ENCODE measurements around the gene TPST1.
"Not testable (repeated sequence)": the region's sequence is repeated elsewhere in the genome, so short reads cannot be mapped to it uniquely, and the experiment has no call there.

TPST1 gene

DNA sequence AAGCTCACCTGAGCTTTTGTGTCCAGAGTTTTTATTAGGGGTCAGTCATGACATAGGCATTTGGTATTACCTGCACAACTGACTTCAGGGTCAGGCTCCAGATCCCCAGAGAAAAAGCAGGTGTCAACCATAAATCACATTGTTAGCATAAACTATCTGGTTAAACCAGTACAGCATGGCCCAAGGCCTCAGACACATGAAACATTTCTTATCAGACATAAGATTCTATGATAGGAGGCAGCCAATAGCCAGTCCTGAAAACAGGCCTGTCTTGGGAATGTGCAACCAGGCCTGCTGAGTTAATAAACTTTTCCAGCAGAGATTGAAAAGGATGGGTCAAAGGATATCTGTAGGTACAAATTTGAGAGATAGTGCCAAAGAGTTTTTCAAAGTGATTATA, 116.1 kb downstream of the TPST1 start:
- Histone ChIP-seq H3K4me2 (ENCODE audit: low read depth, low read length, poor library complexity, severe bottlenecking) (no peak overlapping the region), H3K4me1 (ENCODE audit: insufficient read depth, low read length, poor library complexity, severe bottlenecking) (no peaks in the 10 kb centered on the region), H3K4me3 (ENCODE audit: low read length, poor library complexity, severe bottlenecking) (no peak overlapping the region), H4K20me1 (ENCODE audit: insufficient read depth, low read length, poor library complexity, severe bottlenecking) (no peaks in the 10 kb centered on the region), H3F3A (ENCODE audit: low read depth) (no peaks in the 10 kb centered on the region), H3K27me3 (ENCODE audit: insufficient read depth, low read length, poor library complexity, severe bottlenecking) (no peaks in the 10 kb centered on the region), H3K9me2 (replicated peaks; ENCODE audit: low read depth, low read length) (no peaks in the 10 kb centered on the region), H3K36me3 (ENCODE audit: insufficient read depth, low read length) (no peaks in the 10 kb centered on the region), H2AFZ (ENCODE audit: low read length) (no peak overlapping the region), H3K9me3 (ENCODE audit: insufficient read depth, low read depth, low read length) (no peaks in the 10 kb centered on the region), H3K79me2 (ENCODE audit: insufficient read depth, low read length) (no peaks in the 10 kb centered on the region), H3K9ac (ENCODE audit: low read depth, low read length, poor library complexity, severe bottlenecking) (no peak overlapping the region)
- TF ChIP-seq, protein P1, sequence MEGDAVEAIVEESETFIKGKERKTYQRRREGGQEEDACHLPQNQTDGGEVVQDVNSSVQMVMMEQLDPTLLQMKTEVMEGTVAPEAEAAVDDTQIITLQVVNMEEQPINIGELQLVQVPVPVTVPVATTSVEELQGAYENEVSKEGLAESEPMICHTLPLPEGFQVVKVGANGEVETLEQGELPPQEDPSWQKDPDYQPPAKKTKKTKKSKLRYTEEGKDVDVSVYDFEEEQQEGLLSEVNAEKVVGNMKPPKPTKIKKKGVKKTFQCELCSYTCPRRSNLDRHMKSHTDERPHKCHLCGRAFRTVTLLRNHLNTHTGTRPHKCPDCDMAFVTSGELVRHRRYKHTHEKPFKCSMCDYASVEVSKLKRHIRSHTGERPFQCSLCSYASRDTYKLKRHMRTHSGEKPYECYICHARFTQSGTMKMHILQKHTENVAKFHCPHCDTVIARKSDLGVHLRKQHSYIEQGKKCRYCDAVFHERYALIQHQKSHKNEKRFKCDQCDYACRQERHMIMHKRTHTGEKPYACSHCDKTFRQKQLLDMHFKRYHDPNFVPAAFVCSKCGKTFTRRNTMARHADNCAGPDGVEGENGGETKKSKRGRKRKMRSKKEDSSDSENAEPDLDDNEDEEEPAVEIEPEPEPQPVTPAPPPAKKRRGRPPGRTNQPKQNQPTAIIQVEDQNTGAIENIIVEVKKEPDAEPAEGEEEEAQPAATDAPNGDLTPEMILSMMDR (conservative IDR thresholded peaks at IDR 0.05; ENCODE audit: low read length), result no peak
- TF ChIP-seq EZH2phosphoT487 (IDR thresholded peaks at IDR 0.05; ENCODE audit: borderline replicate concordance), result no peak

DNA sequence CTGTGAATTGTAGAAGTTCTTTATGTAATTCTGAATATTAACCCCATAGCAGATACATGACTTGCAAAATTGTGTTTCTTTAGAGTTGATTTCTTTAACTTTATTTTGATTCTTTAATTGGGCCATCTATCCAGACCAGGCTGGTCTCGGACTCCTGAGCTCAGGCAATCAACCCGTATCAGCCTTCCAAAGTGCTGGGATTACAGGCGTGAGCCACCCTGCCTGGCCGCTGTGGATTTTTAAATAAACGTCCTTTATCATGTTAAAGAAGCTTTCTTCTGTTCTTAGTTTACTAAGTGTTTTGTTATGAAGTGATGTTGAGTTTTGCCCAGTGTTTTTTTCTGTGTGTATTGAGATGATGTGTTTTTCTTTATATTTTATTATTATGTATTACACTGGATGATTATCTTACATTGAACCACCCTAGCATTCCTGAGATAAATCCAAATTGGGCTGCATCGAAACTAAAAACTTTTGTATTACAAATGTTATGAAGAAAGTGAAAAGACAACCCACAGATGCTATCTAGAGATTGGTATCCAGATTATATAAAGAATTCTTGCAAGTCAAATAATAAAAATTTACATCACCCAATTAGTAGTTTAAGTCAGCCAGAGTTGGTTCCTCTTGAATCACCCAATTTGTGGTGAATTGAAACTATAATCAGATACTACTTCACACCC, 118.1 kb downstream of the TPST1 start:
- TF ChIP-seq, protein P1 (conservative IDR thresholded peaks at IDR 0.05; ENCODE audit: low read length), result no peak
- TF ChIP-seq EZH2phosphoT487 (IDR thresholded peaks at IDR 0.05; ENCODE audit: borderline replicate concordance), result no peak
- H3K4me3 ChIP-seq (ENCODE audit: low read length, poor library complexity, severe bottlenecking), result no peak overlapping the region
- no peaks in the 10 kb centered on the region for H3K4me1 ChIP-seq (ENCODE audit: insufficient read depth, low read length, poor library complexity, severe bottlenecking)
- H3K36me3 ChIP-seq (ENCODE audit: insufficient read depth, low read length), result no peaks in the 10 kb centered on the region
- H3K4me2 ChIP-seq (ENCODE audit: low read depth, low read length, poor library complexity, severe bottlenecking), result no peak overlapping the region
- H3K27me3 ChIP-seq (ENCODE audit: insufficient read depth, low read length, poor library complexity, severe bottlenecking), result no peaks in the 10 kb centered on the region
- H3K9me3 ChIP-seq (ENCODE audit: insufficient read depth, low read depth, low read length), result no peaks in the 10 kb centered on the region
- H3K79me2 ChIP-seq (ENCODE audit: insufficient read depth, low read length), result no peaks in the 10 kb centered on the region
- no peak overlapping the region for H2AFZ ChIP-seq (ENCODE audit: low read length)
- no peaks in the 10 kb centered on the region for H4K20me1 ChIP-seq (ENCODE audit: insufficient read depth, low read length, poor library complexity, severe bottlenecking)
- H3K9me2 ChIP-seq (replicated peaks; ENCODE audit: low read depth, low read length), result no peaks in the 10 kb centered on the region
- no peaks in the 10 kb centered on the region for H3F3A ChIP-seq (ENCODE audit: low read depth)
- no peak overlapping the region for H3K9ac ChIP-seq (ENCODE audit: low read depth, low read length, poor library complexity, severe bottlenecking)

DNA sequence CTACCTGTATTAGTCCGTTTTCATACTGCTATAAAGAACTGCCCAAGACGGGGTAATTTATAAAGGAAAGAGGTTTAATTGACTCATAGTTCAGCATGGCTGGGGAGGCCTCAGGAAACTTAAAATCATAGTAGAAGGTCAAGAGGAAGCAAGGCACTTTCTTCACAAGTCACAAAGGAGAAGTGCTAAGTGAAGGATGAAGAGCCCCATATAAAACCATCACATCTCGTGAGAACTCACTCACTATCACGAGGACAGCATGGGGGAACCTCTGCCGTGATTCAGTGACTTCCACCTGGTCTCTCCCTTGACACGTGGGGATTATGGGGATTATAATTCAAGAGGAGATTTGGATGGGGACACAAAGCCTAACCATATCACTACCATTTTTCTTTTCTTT, 119.9 kb downstream of the TPST1 start:
- not testable (repeated sequence) for H4K20me1 ChIP-seq (ENCODE audit: insufficient read depth, low read length, poor library complexity, severe bottlenecking); H3K79me2 ChIP-seq (ENCODE audit: insufficient read depth, low read length); H3K9me2 ChIP-seq (replicated peaks; ENCODE audit: low read depth, low read length); H3K4me2 ChIP-seq (ENCODE audit: low read depth, low read length, poor library complexity, severe bottlenecking); H2AFZ ChIP-seq (ENCODE audit: low read length); H3K27me3 ChIP-seq (ENCODE audit: insufficient read depth, low read length, poor library complexity, severe bottlenecking); H3K4me3 ChIP-seq (ENCODE audit: low read length, poor library complexity, severe bottlenecking); H3K9me3 ChIP-seq (ENCODE audit: insufficient read depth, low read depth, low read length); H3K9ac ChIP-seq (ENCODE audit: low read depth, low read length, poor library complexity, severe bottlenecking); H3F3A ChIP-seq (ENCODE audit: low read depth); H3K36me3 ChIP-seq (ENCODE audit: insufficient read depth, low read length); H3K4me1 ChIP-seq (ENCODE audit: insufficient read depth, low read length, poor library complexity, severe bottlenecking)
